NCI-H187 (cell line): ENCODE results near the gene SPOCK1.

Source experiments
- DNase-seq, 2 experiments: peaks; one replicate each; lab custom pipeline; 2025; lab: John Stamatoyannopoulos, UW

The SPOCK1 gene

DNA sequence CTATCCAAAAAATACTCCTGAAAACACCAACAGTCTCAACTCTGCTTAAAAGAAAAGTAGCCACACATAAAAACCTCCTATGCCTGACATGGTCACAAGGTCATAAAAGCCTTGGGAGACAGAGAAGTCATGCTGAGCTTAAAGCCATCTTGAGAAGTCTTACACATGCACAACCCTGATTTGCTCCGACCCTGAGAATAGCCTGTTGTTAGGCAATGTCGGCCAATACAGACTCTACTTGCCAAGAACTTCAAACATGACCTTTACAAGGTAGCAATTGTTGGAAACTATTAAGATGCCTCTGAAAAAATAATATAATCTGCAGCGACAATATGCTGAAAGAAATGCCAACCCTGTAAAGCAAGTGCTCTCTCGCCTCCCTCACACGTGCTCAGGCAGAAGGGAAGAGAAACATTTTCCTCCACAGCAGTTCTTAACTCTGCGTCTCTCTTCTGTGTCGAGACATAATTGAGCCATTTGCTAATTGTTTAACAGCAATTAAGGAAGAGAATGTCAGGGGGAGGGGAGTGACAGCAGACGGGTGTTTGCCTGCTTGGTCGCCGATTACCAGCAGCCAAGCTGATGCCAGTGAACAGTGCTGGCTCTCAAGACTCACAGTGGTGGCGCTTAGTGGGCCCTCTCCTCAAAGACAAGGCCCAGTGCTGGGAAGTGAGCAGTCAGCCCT is 393.6 kb downstream of the SPOCK1 start:
- DNase-seq, result no peak

DNA sequence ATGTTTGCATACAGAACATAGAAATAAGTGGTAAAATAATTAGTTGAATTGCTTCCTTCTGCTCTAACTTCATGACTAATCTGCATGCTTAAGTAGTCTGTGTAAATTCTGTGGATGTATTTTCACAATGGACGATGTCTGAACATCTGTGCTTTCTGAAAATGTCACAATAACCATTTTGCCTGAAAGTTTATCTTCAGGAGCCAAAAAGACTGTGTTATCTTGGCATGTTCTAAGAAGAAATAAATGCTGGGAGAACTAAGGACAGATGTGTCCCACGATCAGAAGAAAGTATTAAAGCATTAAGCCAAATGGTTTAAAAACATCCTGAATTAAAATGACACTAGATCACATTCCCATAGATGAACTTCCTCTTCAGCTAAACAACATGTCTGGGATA is 397.6 kb downstream of the SPOCK1 start:
- DNase-seq, result no peak

DNA sequence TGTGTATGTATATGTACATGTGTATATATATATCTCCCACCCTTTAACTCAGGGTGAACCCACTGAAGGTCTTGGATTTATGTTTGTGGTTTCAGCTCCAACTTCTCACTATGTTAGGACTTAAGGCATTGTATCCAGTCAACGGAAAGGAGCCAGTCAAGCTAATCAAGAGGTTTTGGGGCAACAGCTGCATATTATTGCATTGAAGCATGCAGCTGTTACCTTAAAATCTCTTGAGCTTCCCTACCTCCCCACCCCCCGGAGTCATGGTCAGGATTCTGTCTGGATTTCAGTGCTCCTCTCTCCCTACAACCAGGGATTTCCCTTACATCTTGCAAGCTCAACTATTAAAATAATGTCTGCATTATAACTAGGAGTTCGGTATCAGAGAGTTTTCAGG is 399.5 kb downstream of the SPOCK1 start:
- no peak for DNase-seq

DNA sequence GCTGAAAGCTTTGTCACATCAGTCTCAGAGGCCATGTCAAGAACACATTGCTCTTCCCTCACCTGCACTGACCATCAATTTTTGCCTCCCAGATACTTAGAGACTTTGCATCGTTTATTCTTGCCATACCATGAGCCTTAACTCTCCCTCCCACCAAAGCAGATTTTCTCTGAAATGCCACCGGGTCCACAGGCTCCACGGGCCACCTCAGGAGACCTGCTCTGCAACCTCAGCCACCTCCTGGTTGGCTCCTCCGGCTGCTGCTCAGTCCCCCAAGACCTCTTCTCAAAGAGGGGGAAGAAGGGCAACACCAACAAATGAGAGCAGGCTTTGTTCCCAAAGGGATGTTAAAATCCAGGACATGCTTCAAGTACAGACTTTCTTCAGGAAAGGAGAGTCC is 400.5 kb downstream of the SPOCK1 start:
- DNase-seq, result no peak

DNA sequence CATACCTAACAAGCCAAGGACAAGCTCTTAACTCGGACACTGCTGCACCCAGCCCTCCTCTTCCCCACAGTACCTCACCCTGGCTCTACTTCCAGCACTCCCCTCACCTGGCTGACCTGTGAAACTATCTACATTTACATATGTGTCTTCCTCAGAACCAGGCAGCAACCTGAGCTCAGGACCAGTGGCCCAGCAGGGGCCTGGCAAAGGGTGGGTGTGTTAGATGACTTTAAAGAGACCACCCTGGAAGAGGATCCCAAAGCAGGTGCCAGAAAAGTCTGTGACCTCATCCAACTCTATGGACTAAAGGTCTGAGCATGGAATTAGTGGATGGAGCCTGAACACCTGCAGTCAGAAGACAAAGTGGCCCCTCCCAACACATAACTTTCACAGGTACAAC is 400.9 kb downstream of the SPOCK1 start:
- no peak for DNase-seq

DNA sequence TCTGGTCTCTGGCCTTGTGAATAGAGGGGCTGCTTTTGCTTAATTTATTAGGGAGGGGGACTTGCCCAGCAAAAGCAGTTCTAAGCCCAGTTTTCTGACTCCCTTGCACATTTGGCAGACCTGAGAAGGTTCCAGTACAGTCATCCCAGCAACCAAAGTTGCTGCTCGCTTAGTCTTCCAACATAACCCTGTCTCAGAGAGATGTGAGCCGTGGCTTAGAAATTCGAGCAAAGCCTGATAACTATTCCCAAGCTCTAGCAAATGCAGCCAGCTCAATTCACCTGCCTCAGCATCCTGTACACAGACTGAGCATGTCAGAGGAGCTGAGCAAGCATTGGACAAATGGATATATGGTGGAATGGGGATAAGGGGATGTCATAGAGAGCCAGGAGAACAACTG is 401.9 kb downstream of the SPOCK1 start:
- no peak for DNase-seq

DNA sequence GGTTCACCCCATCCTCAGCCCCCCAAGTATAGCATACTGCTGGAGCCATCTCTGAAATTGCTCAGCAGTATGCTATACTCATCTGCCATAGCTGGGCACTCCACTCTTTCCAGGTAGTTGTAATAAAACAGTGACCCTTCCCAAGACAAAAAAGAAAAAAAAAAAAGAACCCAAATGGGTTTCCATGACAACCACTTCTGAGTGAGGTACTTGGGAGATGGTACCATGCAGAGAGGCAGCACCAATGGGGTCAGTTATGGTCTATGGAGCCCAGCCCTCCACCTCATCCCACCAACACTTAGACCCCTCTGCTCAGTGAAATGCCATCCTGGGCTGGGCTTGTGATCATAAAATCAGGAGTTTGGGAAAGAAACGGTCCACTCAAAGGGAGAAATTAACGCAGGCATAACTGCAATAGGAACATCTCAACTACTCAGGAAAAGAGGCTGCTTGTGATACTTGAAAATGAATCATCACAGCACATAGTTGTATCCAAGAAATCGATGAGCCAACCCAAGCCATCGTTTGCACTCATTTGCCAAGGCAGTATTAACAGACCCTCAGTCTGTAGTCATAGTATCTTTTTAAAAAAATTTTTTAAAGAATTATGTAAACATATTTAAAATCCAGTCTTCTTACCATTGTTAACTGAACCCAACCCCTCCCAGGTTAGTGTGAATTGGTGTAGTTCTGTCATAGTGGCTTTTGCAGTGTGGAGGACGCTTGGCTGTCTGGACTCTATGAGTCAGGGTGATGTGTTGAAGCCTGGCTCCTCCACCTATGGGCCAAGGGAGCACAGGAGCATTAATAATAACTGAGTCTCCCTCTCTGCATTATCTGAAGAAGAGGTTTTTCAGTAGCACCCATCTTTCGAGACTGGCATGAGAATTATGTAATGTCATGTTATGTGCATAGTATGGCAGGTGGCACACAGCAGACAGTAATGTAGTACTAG is 402.7 kb downstream of the SPOCK1 start:
- no peak for DNase-seq

DNA sequence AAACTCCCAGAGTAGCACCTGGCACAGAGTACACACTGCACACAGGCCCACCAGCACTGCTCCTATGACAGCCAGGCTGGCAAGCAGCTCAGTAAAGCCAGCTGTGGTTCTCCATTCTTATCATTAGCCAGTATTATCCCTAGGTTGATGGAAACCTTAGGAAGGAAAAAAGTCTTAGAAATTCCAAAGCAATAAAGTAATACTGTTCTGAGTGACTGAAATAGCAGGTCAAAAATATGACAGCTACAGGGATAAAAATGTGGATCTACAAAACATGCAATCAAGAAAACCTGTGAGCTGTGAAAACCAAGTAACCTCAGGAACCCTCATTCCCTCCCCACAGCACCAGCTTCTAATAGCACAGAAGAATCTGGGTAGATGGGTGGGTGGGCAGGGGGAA is 403.5 kb downstream of the SPOCK1 start:
- no peak for DNase-seq

DNA sequence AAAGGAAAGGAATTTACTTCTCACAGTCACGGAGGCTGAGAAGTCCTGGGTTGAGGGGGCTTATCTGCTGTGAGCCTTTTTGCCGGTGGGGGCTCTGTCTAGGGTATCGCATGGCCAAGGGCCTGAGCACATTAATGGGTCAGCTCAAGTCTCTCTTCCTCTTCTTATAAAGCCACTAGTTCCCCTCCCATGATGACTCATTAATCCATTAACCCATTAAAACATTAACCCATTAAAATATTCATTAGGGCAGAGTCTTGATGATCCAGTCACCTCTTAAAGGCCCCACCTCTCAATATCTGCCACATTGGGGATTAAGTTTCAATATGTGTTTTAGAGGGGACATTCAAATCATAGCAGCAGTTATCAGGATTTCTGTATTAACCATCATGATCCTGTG is 406.3 kb downstream of the SPOCK1 start:
- DNase-seq, result no peak

DNA sequence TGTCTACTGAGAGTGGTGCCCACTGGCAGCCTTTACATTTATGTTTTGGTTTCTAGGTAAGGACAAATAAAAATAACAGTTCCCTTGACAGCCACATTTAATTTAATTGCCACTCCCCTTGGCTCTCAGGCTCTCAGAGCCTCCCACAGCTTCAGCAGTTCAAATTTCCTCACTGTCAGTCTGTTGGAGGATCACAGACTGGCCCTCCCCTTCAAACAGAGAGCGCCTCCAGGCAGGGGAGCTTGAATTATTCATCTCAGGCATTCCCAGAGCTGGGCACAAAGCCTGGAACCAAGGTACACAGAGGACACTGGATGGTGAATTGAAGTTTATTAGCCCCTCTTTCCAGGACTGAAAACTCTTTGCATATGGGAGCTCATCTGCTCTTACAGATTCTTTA is 407.7 kb downstream of the SPOCK1 start:
- peak; percentile 68 to 74 for DNase-seq

DNA sequence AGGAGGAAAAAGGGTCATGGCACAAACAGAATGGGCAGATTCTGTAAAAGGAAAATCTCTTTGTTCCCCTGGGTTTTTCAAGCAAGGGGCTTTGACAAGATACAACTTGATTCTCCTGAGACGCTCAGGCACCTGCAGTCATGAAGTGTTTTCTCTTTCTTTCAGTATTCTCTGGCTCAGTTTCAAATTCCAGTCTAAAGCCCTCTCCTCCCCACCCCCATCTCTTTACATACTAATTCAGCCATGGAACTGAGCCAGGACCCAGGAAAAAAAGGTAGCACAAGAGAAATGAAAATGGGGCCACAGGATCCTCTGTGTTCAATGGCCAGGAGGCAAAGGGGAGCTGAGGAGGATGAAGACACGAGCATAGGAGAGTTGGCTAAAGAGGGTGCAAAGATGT is 408.4 kb downstream of the SPOCK1 start:
- DNase-seq, result peak; percentile 44 to 63

DNA sequence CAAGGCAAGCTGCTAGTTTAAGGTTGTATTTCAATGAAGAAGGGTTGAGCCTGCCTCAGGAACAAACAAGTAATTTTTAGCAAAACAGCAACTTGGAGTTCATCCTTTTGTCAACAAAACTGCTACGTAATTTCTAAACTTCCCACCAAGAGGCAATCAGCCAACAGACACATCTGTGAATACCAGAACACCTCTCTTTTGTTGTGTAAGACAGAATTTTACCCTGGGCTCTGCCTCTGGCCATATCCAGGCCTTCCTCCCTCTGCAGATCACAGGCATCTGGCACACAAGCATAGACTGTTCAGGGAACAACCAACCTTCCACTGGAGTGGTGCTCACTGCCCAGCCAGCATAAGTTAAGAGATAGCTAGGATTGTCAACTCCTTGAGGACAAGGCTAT is 409.0 kb downstream of the SPOCK1 start:
- DNase-seq, result no peak

DNA sequence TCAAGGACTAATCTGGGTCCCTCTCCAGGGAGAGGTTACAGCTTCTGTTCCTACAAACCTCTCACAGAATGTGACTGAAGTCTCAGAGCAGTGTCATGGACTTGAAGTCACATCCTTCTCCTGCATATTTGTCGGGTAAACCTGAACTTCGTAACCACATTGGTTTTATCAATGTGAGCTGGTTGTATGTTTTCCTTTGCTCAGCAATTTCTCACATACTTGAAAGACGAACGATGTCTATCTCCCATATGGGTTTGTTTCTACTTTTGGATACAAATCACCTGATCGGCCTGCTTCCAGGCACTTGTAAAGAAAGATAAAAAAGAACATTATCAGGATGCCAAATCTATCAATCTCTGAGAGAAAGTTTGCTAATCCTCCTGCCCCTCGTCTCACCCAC is 411.0 kb downstream of the SPOCK1 start:
- no peak for DNase-seq

DNA sequence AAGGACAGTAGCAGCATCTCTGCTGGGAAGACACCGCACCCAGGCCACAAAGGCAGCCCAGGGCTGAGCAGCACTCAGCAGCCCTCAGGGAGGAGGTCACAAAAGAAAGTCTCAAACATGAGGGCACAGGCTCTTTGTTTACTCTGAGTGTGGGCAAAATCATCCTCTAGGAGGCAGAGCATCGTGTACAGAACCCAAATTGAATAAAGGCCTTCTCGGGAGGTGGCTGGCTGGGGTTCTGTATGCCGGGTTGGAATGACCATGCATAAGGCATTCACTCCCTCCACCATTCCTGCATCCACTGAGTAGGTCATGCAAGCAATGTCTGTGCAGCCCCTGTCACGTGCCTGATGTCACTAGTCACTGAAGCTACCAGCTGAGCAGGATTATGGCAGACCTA is 412.8 kb downstream of the SPOCK1 start:
- no peak for DNase-seq

DNA sequence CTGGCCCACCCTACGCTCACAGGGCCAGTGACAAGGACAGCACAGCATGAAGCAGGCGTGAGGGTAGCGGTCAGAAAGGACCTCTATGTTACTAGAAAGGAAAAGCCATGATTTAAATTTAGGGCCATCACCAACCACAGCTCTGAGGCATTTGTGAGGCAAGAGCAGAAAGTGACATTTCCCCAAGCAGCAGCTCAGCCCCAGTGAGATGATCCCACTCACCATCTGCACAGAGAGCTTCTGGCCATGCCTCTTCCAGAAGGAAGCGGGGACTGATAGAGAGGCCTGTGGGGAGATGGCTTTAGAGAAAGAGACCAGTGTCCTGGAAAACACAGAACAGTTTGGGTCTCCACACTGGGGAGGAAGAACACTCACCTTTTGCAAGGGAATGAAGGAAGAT is 413.9 kb downstream of the SPOCK1 start:
- DNase-seq, result no peak

DNA sequence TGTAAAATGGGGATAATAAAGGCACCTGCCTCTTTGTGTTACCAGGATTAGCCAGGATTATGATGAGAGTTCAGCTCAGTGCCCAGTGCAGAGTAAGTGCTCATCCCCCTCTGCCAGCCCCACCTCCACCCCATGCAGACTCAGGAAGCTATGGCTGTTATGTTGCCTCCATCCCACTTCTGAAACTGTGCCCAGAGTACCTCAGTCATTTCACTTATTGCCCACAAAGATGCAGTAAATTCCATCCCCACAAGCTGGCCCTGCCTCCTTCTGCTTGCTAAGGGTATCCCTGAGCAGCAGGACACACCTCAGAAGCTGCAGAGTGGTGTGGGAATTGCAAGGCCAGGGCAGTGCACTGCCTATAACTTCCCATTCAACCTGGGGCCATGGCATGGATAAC is 415.1 kb downstream of the SPOCK1 start:
- no peak for DNase-seq

DNA sequence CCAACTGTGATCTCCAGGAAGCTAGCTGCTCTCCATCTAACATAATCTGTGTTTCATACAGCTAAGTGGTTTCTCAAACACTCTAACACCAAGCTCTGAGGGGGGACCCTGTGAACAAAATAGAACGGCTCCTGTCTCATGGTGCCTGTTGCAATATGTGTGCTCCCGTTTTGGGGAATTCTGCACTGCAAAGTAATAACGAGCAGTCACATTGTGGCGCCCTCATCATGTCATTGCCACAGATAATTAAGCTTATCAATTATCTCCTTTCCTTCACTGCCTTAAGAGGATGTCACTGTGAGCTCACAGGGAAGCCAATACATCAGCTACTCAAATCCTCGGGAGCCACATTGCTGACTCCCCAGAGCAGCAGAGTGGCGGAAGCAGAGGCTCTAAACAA is 416.2 kb downstream of the SPOCK1 start:
- no peak for DNase-seq

DNA sequence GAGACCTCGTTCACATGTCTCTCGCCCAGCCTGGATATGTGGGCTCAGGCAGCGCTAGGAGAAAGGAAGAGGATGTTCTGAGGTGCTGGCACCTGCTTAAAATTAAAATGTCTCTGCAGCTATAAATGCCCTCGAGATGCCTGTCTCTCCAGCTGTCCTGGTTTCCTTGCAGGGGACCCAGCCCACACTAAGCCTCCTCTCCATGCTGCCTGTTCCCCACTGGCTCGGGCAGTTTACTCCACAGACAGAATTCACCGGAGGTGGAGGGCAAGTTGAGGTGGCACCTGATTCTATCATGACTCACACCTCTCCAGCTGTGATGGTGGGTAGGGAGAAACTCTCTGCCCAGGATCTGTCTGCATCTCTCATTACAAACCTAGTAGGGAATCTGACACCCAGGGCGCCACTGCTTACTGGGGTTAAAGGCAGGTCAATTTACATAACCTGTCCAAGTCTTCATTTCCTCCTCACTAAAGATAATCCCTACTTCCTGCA is 420.9 kb downstream of the SPOCK1 start:
- peak in 1 of 2 experiments; percentile 4 for DNase-seq

DNA sequence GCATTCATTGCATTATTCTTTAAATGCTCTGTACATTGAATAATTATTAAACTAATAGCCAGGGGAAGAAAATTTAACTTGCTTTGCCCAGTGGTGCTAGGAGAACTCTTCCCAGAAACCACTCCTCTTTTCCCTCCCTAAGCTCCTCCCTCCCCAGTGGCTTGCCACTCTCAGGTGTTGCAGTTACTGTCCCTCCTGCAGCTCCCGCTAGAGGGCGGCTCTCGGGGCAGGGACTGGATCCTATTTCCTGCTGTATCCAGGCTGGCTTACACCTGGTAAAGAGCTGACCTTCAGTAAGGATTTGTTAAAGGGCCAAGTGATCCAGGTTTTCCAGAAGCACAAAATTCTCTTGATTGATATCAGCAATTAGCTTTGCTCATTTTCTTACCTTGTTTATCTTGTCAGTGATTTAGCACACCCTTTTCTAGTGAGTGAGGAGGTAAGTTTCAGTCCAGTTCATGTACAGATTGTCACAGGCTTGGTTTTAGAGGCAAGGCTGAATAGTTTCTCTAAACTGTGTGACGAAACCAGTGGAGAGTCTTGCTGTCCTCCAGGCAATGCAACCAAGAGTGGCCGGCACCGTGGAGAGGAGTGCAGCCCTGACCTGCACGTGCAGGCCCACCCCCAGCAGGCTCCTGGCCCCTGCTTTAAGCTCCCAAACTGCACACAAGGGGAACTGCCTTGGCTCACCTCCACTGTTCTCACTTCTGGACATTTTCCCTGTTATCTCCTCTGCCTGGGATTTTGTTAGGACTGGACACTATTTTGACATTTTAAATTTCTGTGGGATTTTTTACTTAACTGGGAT is 423.8 kb downstream of the SPOCK1 start:
- DNase-seq, result peak; percentile 47 to 65

DNA sequence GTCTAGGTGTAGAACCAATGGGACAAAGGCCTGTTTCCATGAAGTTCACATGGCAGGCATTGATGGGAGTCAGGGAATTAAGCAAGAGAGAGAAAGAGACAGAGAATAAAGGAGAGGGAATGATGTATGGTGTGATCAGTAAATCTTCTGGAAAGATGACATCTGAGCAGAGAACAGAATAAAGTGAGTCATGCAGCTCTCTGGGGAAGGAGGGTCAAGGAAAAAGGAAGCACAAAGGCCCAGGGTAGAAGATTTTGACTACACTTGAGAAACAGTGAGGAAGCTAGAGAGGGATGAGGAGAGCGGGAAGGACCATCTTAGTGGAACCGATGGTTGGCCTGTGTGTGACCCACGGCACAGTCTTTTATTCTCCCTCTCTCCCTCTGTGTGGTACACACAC is 425.9 kb downstream of the SPOCK1 start:
- no peak for DNase-seq

DNA sequence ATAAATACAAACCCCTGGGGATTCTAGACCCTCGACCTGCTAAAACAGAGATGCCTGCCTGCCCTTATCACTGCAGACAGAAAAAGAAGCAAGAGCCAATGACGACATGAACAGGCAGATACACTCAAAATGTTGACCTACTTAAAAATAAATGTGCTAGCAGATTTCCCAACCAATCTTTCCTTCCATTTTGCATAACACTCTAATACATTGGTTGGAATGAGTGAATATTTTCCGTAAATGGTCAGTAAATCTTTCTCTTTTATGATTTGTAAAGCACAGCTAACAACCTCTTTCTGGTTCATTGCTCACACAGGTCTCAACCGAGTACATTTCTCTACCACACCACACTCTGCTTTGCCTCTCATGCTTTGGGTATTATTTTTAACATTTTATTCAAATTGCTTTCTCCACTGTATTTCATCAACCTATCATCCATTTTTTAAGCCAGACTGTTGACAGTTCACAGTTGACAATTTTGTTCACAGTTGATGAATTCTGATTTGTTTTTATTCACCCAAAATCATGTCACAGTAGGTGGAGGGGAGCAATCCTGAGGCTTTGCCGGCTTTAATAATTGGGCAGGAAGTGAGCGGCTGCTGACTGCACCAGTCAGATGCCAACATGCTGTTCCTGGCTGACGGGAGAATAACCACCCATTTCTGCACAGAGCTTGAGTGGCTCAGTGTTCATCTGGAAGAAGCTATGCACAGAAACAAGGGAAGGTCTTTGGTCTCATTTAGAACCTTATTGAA is 426.6 kb downstream of the SPOCK1 start:
- DNase-seq, result no peak

DNA sequence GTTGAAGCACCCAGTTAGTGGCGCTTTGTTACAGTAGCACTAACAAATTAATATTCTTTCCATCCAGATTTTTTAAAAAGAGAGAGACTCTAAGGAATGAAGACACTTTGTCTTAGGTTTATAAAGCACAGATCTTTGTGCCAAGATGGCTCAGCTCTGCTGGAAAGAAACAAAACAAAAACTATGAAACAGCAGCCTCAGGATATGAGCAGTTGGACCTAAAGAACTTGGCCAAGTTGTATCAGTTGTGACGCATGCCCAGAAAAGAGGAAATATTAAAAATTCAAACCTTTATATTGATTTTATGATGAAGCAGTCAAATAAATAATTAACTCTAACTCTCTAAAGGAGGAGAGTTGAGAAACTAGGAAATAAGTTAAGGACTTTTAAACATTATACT is 427.2 kb downstream of the SPOCK1 start:
- DNase-seq, result no peak
